GM18519 (cell line): ENCODE measurements around the gene TCEAL6.
A peak's percentile ranks its signal among the peaks of the same experiment; 100 is the strongest.
"Not testable (repeated sequence)": the region's sequence is repeated elsewhere in the genome, so short reads cannot be mapped to it uniquely, and the experiment has no call there.

Experiments used
- ATAC-seq: cut with Tn5 transposase; IDR thresholded peaks from one replicate; pipeline ENCODE4 v1.9.1; 2021; ENCODE audit warnings: mild to moderate bottlenecking, moderate library complexity; ENCODE audit not compliant: unreplicated experiment, low FRiP score

Gene TCEAL6

GRCh38 chrX:102142274-102142673, at the start of gene TCEAL6:
TCEAL6 (minus strand) TSS chrX:102142481.
- not testable (repeated sequence) for ATAC-seq

DNA sequence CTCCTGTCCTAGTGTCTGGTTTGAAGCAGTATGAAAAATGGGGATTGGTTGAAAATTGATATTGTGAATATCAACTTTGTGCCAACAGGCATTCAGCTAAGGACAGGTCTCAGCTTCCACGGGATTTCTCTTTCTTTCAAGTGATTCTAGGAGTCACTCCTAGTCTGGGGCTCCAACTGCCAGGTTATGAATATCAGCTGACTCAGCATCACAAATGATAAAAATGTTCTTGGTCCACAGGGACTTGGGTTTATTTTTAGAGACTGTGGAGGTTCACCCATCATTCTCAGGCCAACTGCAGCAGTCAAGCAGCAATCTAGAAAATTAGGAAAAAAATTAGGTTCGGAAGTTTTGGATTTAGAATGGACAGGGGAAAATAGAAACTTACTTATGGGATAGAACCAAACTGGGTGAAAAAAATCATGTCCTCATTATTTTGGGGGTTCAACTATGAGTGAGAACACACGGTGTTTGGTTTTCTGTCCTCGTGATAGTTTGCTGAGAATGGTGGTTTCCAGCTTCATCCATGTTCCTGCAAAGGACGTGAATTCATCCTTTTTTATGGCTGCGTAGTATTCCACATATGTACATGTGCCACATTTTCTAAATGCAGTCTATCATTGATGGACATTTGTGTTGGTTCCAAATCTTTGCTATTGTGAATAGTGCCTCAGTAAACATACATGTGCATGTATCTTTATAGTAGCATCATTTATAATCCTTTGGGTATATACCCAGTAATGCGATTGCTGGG, 43.9 kb upstream of the TCEAL6 start:
- no peak for ATAC-seq

DNA sequence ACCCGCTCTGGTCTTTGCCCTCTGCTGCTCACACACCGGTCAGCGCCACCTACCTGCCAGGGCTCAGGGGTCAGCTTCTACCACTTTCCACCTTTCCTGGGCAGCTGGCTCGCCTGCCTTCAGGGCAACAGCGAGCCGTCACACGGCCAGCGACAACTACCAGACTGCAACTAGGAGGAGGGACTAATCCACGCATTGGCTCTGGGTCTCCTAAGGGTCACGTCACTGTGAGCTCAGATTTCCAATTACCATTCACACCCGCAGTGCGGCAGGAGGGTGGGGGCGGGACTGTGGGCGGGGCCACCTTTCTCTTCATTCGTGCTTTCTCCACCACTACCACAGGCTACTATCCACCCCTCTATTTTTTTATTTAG, 13.5 kb upstream of the TCEAL6 start, which contains the start of gene BEX5:
BEX5 (minus strand) TSS at position 172 of the 374 bp plus-strand sequence. CDS start 1,712 bp downstream, outside the sequence.
- peak; percentile 96 for ATAC-seq

- ATAC-seq, result peak; percentile 10
Observed at GRCh38 chrX:102154900-102155805, 12.9 kb upstream of the TCEAL6 start.

DNA sequence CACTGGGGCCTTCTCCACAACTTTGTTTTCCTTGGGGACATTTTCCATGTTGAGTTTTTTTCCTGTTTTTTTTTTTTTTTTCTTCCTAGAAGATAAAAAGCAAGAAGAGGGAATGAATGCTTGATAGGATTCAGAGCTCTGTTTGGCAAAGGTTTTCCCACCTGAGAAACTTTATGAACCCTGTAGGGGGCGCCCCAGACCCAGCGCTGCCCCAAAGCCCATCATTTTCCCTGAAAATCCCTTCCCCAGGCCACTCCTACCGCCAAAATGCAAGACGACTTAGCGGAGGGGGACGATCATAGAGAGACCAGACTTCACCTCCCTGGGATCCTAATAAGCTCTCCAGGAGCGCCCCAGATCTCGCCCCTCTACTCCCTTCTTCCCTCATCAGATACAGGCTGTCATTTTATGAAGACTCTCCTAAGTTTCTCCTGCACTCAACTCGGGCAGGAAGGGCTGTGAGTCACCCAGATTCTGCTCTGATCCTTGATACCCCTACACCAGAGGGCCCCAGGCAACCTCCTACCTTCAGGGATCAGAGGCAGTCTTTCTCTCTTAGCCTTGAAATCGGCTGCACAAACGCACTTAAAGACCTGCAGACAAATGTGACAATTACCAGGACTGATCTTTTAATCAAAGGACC, 12.1 kb upstream of the TCEAL6 start:
- no peak for ATAC-seq

GRCh38 chrX:102141631-102142030, 650 bp downstream of the TCEAL6 start:
- ATAC-seq, result not testable (repeated sequence)

GRCh38 chrX:102140876-102141275, 1.4 kb downstream of the TCEAL6 start:
- ATAC-seq, result not testable (repeated sequence)

DNA sequence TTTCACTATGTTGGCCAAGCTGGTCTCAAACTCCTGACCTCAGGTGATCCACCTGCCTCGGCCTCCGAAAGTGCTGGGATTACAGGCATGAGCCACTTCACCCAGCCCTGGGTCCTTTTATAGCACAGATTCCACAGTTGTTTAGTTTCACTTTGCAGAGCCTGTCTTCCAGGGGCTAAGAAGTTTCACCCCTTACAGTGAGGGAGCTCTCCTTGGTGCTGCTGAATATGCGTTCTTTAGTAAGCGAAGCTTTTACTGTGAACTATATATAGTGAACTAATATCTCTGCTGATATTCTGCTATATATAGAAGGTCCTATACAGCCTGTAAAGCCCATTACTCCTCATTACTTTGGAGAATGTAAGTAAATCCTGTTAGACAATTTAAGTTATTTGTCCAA, 4.2 kb downstream of the TCEAL6 start:
- ATAC-seq, result no peak

DNA sequence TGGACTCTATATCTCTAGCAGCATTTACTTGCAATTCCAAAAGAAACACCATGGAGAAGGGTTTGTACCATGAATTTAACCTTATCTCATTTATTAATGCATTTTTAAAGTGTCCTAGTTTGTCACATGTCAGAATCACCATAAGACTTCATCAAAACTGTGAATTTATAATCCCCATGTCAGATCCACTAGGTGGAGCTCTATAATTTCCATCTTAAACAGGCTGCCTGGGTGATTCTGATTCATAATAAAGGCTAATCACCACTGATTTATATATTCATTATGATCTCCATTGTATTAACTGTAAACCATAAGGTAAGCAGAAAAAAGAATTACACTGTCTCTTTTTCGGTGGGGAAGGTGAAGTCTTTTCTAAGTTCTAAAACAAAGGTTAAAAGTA, 12.8 kb downstream of the TCEAL6 start:
- ATAC-seq, result no peak

- ATAC-seq, result no peak
Observed at GRCh38 chrX:102126863-102127262, 15.4 kb downstream of the TCEAL6 start.

GRCh38 chrX:102126080-102126818, 16.0 kb downstream of the TCEAL6 start:
- not testable (repeated sequence) for ATAC-seq

- ATAC-seq, result not testable (repeated sequence)
Observed at GRCh38 chrX:102125436-102125835, 16.8 kb downstream of the TCEAL6 start, which contains the start of gene TCEAL2. TCEAL2 (plus strand) TSS chrX:102125679; CDS start chrX:102126831, 1,152 bp downstream.

DNA sequence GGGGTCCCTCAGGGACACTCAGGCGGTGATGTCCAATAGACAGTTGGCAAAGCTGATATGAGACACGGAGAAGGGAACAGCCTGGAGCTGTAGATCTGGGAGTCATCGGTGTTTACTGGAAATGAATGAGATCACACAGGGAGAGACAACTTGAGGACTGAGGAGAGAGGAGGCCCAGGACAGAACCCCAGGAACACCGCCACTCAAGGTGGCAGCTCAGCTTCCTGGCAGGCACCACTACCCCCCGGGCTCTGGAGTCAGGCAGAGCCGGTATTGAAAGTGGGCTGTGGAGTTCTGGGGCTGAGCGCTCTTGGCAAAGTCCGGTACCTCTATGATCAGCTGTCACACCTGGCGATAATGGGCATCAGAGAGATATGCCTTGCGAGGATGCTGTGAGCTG, 17.3 kb downstream of the TCEAL6 start:
- ATAC-seq, result not testable (repeated sequence)

- no peak for ATAC-seq
Observed at GRCh38 chrX:102115748-102116147, 26.5 kb downstream of the TCEAL6 start.

GRCh38 chrX:102113367-102113766, 28.9 kb downstream of the TCEAL6 start:
- ATAC-seq, result no peak
